A549 treated with GW870086 at 1 μM for 4 hours (cell line): ENCODE results near the gene ZNF202. TPM values are rescaled to one million over a fixed set of nuclear protein-coding genes. Genes with fewer than 3 reads are reported as not detected.

Source experiments
- total RNA-seq: library from RNA; stranded (reverse); fragments of 200-300 nt; extraction: Qiagen RNA extraction; gene quantifications from 5 replicates; pipeline ENCODE4 v1.2.3, GENCODE V29; 2022; ENCODE audit warnings: low read depth

The ZNF202 gene
- 8.3 to 11.0 TPM (median 10.6 TPM) in 5 replicates for total RNA-seq

DNA sequence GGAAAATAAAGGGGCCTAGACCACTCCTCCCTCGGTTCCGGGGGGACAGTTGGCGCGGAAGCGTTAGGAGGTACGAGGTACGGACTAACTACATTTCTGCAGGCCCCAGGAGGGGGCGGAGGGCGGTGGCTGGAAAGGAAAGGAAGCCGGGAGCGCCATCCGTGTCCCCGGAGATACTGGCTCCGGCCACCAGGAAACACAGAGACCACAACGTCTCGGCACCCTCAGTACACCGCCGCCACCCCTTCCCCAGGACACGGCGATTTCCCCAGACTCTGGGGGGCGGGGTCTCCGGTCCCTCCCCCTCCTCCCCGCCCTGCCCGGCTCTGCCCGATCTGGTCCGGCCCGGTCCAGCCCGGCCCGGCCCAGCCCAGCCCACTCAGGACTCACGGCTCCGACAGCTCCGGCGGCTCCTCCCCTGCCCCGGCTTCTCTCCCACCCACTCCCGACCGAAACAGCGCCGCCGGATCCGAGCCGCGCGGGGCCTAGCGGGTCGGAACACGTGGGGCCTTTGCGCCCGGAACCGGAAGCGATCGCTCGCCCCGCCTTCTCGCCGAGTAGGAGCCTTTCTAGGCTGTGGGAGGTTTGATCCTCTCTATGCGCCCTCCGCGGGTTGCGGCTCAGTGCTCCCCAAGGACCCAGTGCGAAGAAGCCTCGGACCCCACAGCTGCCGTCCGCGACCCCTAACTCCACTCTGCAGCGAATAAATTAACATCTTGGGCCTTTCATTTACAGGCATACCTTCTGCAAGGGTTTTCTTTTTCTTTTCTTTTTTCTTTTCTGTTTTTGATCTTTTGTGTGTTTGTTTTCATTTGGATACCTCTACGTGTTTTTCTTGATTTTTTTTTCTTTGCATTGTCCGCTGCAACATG, at the start of gene ZNF202:
TSS of gene ZNF202 (minus strand) at position 502 of the 872 bp plus-strand sequence. CDS start 10,772 bp downstream, outside the sequence.

DNA sequence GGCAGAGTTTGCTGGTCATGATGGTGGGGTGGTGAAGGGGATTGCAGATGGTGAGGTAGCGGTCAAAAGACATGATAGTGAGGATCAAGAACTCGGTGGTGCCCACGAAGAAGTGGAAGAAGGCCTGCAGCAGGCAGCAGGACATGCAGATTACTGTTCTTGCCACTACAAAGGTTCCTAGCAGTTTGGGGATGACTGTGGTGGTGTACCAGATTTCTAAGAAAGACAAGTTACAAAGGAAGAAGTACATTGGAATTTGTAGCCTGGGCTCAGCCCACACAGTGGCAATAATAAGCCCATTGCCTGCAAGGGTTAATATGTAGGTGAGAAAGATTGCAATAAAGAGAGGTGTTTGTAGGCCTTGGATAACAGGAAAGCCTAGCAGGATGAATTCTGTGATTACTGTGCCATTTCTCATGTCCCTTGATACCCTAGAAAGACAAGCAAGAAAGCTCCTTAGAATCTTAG, 12.7 kb upstream of the ZNF202 start, which contains the start of gene OR6X1:
TSS of gene OR6X1 (minus strand) at position 418 of the 468 bp plus-strand sequence. CDS start at position 418, 0 bp downstream.

Other genes with a start within 250 kb of the ZNF202 start
- gene SCN3B, start 87.0 kb downstream of the ZNF202 start, total RNA-seq = 0.10 to 0.22 TPM (median 0.13 TPM) in 5 replicates
- gene OR6X1, start 12.9 kb upstream of the ZNF202 start, total RNA-seq = not detected in 5 replicates
- gene OR6M1, start 64.7 kb upstream of the ZNF202 start, total RNA-seq = not detected in 5 replicates
- gene TMEM225, start 144.0 kb upstream of the ZNF202 start, total RNA-seq = not detected in 5 replicates
- gene OR8D4, start 160.5 kb upstream of the ZNF202 start, total RNA-seq = not detected in 5 replicates
- not detected in 5 replicates for gene OR4D5, start 198.0 kb upstream of the ZNF202 start, total RNA-seq
- gene OR6T1, start 202.2 kb upstream of the ZNF202 start, total RNA-seq = not detected in 5 replicates
- gene OR10S1, start 236.1 kb upstream of the ZNF202 start, total RNA-seq = not detected in 5 replicates